ENCODE measurements around the gene TPSAB1.
"Not testable (repeated sequence)": the region's sequence is repeated elsewhere in the genome, so short reads cannot be mapped to it uniquely, and the experiment has no call there.

TPSAB1 gene

DNA sequence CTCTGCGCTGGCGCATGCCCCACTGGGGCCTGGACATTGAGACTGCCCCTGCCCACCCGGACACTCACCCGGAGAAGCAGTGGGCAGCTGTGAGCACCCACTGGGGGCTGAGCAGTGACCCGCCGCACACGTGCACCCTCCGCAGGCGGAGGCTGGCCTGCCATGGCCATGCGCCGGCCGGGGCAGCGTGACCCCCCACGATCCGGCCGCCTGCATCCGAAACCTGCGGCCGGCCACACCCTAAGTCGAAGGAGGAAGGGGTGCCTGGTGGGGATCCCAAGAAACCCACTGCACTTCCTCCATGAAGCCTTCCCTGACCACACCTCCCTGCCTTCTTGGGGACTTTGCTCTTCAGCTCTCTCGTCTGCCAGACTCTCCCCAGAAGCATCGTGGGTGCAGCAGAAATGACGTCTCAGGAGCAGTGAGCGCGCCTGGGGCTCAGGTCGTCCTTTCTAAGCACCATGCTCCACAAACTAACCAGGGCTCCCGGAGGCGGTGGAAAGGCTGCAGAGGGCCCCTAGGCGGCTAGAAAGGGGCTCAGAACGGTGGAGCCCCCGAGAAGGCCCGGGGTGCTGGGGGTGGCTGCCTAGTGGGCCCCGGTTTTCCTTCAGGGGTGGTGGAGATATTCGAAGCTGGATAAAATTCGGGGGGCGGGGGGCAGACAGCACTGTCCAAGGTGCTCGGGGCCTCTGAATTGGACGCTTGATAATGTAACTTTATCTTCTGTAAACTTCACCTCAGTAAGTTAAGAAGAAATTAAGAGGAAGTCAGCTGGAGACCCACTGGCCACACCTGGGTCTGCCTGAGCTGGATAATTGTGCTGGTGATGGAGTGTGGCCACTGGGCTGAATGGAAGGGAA lies 16.9 kb upstream of the TPSAB1 start:
- DNase-seq (ENCODE audit: low read depth, low spot score): no peak

DNA sequence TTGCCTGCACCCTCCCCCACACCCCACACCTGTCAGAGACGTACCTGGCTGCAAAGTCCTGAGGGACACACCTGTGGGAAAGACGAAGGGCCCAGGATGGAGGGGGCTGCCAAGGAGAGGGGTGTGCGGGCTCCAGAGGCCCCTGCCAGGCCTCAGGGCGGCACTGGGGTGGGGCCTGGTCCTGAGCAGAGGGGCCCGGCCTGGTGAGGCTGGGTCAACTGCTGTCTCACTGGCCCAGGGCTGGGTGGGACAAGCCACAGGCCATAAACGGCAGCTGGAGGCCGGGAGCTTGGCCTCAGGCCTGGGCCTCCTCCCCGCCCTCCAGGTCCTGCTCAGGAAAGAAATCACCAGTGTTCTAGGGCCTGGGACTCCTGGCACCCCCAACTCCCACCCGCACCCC lies 15.9 kb upstream of the TPSAB1 start:
- DNase-seq (ENCODE audit: low read depth, low spot score): no peak

DNA sequence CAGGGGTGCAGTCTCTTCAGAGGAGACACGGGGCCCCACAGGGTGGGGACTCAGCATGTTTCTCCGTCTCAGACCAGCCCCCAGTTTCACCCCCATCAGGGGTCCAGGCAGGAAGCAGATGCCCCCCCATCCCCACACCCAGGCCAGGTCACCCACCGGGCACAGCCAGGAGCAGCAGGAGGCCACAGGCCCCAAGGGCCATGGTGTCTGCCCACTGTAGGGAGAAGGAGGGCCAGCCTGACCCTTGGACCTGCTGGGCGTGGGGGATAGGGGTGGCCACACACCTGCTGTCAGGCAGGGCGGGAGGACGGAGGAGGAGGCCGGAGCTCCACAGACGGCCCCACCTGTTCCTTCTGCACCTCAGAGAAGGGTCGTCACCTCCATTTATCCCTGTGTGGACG lies 15.5 kb upstream of the TPSAB1 start, which contains the start of gene TPSG1:
Gene TPSG1 (minus strand): TSS at position 218 of the 401 bp plus-strand sequence. CDS start 16 bp downstream, at position 202.
- DNase-seq (ENCODE audit: low read depth, low spot score): no peak

DNA sequence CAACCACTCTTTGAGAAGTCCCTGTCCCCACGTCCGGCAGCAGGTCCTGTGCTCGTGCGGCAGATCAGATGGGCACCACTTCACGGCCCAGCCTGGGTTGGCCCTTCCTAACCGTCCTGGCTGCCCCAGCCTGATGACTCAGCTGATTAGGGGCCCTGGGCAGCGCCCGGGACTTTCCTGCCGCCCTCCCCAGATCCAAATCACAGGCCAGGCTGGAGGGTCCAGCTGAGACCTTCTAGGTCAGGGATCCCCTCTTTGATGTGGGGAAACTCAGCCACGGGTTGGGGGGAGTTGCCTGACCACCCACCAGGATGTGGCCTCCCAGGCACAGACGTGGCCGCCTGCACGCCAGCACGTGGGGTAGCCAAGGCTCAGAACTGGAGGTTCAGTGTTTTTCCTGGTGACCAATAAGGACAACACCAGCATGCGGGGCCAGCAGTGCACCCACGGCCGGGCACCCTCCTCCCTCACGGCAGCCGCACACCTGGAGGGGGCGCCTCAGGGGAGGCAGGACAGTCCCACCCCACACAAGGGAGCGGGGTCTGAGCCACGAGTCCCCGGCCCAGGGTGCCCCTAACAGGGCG lies 14.7 kb upstream of the TPSAB1 start:
- not testable (repeated sequence) for DNase-seq (ENCODE audit: low read depth, low spot score)

DNA sequence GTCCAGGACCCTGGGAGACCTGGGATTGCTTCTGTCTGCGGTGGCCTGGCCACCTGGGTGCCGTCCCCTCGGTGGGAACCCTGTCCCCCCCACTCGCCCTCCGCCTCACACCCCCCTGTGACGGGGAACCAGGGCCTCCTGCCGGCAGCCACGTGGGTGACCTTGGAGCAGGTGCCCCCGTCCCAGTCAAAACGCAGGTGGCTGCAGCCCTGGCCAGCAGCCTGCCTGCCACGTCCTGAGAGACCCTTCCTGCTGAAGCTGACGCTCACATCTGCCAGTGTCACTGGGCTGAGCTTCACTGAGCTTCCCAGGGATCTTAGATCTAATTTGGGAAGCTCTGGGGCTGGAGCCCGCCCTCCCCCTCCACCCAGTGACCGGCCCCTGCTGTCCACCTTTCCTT lies 13.8 kb upstream of the TPSAB1 start:
- DNase-seq (ENCODE audit: low read depth, low spot score): not testable (repeated sequence)

DNA sequence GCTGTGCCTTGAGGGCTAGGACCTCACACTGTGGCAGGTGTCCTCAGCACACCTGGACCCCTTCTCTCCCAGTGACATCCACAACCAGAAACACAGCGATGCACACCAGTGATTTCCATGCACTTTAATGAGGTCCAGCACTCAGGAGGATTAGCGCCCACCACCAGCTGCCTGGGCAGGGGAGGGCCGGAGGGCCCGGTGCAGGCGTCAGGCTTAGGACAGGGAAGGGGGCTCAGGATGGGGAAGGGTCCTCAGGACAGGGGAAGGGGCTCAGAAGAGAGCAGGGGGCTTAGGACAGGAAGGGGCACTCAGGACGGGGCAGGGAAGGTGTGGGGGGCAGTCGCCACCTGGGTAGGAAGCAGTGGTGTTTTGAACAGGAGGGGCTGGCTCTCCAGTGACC lies 12.3 kb upstream of the TPSAB1 start:
- not testable (repeated sequence) for DNase-seq (ENCODE audit: low read depth, low spot score)

DNA sequence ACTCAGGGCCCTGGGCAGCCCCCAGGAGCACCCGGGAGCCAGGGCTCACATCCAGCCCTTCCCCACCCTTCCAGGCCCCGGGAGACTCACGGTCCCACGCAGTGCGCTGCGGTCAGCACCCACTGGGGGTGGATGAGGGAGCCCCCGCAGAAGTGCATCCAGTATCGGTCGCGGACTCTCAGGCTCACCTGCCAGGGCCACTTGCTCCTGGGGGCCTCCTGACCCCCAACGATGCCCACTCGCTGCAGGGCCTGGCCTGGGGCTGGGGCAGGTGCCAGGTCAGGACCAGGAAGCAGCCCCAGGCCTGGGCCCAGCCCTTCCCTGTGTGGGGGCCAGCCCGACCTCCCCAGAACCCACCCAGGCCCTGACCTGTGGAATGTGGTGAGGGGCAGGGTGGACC lies 11.0 kb upstream of the TPSAB1 start:
- not testable (repeated sequence) for DNase-seq (ENCODE audit: low read depth, low spot score)

DNA sequence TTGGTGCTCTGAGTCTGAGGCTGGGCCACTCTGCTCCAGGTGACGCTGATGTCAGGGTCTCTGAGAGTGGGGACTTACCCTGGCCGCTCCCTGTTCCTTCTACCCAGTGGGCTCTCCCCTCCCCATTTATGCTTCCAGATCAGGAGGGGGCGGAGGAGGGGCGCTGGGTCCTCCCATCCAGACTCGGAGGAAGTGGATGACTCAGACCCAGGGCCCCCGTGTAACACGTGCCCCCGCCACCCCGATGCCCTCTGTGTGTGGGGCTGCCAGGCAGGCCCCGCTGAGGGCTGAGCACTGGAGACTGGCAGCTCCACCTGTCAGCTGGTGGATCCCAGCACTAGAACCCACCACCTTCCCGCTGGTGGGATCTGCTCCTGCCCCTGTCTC lies 10.4 kb upstream of the TPSAB1 start, which contains the start of gene TPSB2:
Gene TPSB2 (minus strand): TSS at position 101 of the 387 bp plus-strand sequence. CDS start 233 bp downstream, outside the sequence.
- DNase-seq (ENCODE audit: low read depth, low spot score): not testable (repeated sequence)

DNA sequence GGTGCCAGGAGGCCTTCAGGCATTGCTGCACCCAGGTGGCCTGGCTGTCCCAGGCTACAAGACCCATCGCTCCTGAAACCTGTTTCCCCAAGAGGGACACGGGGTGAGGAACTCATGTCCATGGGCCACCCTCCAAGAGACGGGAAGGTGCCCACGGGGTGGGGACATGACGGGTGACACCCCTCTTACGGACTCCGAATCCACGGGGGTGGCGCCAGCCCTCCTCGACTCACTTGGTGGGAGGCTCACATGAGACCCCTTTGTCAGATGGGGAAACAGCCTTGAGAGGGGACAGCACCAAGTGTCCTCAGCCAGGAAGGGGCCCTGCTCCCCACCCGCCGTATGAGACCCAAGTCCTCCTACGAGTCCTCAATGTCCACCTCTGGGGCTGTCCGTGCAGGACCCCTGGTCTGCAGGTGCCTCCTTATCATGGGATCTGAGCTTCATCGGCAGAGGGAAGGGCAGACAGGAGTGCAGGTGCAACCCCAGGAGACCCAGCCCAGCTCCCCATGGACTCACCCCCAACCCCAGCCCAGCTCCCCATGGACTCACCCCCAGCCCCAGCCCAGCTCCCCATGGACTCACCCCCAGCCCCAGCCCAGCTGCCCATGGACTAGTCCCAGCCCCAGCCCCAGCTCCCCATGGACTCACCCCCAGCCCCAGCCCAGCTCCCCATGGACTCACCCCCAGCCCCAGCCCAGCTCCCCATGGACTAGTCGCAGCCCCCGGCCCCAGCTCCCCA lies 9.9 kb upstream of the TPSAB1 start:
- DNase-seq (ENCODE audit: low read depth, low spot score): not testable (repeated sequence)

DNA sequence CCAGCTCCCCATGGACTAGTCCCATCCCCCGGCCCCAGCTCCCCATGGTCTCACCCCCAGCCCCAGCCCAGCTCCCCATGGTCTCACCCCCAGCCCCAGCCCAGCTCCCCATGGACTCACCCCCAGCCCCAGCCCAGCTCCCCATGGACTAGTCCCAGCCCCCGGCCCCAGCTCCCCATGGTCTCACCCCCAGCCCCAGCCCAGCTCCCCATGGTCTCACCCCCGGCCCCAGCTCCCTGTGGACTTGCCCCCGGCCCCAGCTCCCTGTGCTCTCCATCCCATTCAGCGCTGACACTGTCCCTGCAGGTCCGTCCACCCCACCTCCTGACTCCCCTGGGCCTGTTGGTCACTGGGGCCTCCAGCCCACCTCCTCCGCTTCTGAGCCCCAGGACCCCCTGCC lies 9.2 kb upstream of the TPSAB1 start:
- DNase-seq (ENCODE audit: low read depth, low spot score): not testable (repeated sequence)

DNA sequence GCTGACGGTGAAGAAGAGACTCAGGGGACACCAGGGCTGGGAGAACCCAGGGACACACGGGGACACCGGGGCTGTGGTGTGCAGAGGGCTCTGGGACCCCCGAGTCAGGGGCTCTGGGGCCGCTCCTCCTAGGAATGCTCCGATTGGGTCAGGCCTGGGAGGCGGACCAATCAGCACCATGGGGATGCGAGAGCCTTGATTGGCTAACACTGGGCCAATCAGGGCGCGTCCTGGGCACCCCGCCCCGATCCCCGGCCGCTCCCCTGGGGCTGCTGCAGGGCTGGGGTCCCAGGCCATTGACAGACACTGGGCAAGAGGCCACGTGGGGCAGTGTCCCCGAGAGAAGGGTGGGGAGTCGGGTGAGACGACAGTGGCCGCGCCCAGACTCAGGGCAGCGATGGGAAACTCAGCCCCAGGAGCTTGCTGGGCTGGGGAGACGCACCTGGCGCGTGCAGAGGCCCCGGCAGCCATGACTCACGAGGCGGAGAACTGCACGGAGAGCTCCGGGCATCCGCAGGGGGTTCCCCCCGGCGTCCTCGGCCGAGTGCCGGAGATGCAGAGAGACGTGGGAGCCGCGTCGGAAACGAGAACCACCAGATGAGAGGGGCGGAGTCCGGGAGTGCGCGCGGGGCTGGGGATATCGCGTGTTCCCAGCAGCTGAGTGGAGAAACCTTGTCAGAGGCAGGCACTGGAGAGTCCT lies 8.3 kb upstream of the TPSAB1 start:
- DNase-seq (ENCODE audit: low read depth, low spot score): not testable (repeated sequence)

DNA sequence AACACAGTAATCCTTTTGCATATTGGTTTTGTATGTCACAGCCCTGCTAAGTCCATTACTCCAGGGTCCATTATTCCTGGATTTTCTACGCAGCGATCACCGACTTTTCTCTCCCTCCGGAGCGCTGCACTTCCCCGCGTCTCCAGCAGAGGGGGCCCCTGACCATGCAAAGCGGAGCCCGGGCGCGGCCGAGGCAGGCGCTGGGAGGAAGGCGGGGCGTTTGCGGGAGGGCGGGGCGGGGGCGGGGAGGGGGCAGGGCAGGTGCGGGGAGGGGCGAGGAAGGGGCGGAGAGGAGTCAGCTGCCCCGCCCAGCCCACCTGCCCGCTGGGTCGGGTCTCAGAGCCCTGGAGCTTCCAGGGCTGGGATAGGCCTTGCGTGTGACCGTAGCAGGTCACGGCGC lies 3.8 kb upstream of the TPSAB1 start:
- not testable (repeated sequence) for DNase-seq (ENCODE audit: low read depth, low spot score)

DNA sequence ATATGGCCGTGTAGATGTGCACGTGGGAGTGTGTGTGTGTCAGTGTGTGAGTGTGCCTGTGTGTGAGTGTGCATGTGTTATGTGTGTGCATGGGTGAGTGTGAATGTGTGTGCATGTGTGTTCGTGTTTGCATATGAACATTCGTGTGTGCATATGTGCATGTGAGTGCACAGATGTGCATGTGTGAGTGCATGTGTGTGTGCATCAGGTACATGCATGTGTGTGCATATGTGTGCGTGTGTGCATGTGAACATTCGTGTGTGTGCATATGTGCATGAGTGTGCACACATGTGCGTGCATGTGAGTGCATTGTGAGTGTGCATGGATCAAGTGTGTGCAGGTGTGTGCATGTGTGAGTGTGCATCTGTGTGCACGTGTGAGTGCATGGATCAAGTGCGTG lies 2.5 kb upstream of the TPSAB1 start:
- no peak for DNase-seq (ENCODE audit: low read depth, low spot score)

DNA sequence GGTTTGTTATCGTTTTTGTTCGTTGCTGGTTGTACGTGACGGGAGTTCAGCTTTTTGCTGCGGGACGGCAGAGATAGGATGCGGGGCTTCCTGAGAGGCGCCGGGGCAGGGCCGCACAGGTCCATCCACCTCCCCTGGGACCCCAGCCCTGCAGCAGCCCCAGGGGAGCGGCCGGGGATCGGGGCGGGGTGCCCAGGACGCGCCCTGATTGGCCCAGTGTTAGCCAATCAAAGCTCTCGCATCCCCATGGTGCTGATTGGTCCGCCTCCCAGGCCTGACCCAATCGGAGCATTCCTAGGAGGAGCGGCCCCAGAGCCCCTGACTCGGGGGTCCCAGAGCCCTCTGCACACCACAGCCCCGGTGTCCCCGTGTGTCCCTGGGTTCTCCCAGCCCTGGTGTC lies 1.6 kb upstream of the TPSAB1 start:
- not testable (repeated sequence) for DNase-seq (ENCODE audit: low read depth, low spot score)

DNA sequence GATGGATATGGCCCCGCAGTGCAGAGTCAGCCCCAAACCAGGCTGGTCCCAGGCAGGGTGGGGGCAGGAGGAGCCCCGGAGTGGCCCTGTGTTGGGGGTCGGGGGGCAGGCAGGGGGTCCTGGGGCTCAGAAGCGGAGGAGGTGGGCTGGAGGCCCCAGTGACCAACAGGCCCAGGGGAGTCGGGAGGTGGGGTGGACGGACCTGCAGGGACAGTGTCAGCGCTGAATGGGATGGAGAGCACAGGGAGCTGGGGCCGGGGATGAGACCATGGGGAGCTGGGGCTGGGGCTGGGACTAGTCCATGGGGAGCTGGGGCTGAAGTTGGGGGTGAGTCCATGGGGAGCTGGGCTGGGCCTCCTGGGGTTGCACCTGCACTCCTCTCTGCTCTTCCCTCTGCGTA lies 930 bp upstream of the TPSAB1 start:
- not testable (repeated sequence) for DNase-seq (ENCODE audit: low read depth, low spot score)

DNA sequence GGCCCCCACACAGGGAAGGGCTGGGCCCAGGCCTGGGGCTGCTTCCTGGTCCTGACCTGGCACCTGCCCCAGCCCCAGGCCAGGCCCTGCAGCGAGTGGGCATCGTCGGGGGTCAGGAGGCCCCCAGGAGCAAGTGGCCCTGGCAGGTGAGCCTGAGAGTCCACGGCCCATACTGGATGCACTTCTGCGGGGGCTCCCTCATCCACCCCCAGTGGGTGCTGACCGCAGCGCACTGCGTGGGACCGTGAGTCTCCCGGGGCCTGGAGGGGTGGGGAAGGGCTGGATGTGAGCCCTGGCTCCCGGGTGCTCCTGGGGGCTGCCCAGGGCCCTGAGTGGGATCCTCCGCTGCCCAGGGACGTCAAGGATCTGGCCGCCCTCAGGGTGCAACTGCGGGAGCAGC lies 576 bp downstream of the TPSAB1 start:
- DNase-seq (ENCODE audit: low read depth, low spot score): not testable (repeated sequence)

DNA sequence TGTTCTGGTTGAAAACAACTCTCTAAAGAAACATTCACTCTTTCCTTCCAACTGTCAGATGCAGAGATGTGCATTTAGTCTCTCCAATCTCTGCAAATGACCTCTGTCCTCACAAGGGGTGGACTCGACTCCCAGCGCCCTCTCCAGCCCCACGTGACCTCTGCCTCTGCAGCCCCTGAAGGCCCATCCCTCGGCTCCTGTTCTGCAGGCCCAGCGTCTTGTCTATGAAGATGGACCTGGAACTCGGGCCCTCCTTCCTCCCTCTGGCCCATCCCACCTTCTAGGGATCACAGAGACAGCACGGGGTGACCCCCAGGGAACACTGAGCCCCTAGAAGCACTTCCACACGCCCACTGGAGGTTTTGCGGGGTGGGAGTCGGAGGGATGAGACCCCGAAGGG lies 2.9 kb downstream of the TPSAB1 start:
- not testable (repeated sequence) for DNase-seq (ENCODE audit: low read depth, low spot score)

DNA sequence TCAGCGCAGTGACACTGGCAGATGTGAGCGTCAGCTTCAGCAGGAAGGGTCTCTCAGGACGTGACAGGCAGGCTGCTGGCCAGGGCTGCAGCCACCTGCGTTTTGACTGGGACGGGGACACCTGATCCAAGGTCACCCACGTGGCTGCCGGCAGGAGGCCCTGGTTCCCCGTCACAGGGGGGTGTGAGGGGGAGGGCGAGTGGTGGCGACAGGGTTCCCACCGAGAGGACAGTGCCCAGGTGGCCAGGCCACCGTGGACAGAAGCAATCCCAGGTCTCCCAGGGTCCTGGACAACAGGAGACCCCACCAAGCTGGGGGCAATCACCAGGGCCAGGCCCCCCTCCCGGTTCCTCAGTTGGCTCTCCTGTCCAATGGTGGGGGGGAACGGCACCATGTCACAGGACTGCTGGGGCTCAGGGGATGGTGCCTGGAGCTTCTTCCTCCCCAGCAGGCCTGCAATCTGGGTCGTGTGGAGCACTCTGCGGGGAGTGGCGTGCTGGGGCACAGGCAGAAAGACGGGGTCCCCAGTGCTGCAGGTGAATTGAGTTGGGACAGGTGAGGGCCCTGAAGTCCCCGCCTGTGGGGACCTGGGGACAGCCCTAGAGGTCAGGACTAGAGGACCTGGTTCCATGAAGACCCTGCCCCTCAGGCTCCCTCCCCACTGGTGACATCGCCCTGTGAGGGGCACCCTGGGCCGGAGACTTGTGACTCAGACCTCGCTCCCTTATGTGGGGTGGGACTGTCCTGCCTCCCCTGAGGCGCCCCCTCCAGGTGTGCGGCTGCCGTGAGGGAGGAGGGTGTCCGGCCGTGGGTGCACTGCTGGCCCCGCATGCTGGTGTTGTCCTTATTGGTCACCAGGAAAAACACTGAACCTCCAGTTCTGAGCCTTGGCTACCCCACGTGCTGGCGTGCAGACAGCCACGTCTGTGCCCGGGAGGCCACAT lies 3.7 kb downstream of the TPSAB1 start:
- not testable (repeated sequence) for DNase-seq (ENCODE audit: low read depth, low spot score)

DNA sequence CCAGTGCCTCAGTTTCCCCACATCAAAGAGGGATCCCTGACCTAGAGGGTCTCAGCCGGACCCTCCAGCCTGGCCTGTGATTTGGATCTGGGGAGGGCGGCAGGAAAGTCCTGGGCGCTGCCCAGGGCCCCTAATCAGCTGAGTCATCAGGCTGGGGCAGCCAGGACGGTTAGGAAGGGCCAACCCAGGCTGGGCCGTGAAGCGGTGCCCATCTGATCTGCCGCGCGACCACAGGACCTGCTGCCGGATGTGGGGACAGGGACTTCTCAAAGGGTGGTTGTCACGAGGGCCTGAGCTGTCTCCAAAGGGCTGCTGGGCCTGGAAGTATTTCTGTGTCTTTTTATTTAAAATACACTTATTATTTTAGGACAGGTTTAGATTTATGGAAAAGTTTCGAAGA lies 4.4 kb downstream of the TPSAB1 start:
- no peak for DNase-seq (ENCODE audit: low read depth, low spot score)

DNA sequence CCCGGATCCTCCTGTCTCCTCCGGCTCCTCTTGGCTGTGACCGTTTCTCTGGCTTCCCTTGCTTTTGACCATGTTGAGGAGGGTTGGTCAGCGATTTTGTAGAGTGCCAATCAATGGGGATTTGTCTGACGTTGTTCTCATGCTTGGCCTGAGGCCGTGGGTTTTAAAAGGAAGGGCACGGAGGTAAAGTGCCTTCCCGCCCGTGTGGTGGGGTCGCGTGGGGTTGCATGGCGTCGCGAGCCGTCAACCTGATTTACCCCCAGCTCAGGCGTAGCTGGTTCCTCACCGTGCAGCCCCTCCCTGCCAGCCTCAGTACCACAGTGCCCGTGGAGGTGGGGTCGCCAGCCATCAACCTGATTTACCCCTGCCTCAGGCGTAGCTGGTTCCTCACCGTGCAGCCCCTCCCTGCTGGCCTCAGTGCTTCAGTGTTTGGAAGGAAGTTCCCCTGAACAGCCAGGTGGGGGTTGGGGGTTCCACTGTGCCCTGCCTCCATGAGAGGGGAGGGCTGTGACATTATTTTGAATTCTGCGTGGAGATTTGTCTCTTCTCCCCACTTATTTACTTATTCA lies 5.0 kb downstream of the TPSAB1 start:
- no peak for DNase-seq (ENCODE audit: low read depth, low spot score)

Measured in activated CD4-positive, CD25-positive, alpha-beta regulatory T cell treated with anti-CD3 and anti-CD28 coated beads, Interleukin-2, amount 50 U/mL, for 16 hours (primary cell).